Subcutaneous abdominal adipose tissue (tissue), 5 donors: Measurements from ENCODE around the gene TNIK.

ENCODE experiments used
- H3K27ac ChIP-seq: one replicate; pipeline ENCODE4 v1.7.0; 2013; ENCODE audit warnings: low read depth, mild to moderate bottlenecking, inconsistent platforms, low read length, moderate library complexity
- H3K27me3 ChIP-seq, 5 donors: one replicate each; pipeline ENCODE4 v1.7.0; 2013; ENCODE audit warnings: low read length in 5 of 5, inconsistent platforms in 1 of 5; ENCODE audit not compliant: control insufficient read depth in 5 of 5, insufficient read depth in 4 of 5
- H3K36me3 ChIP-seq, 5 donors: one replicate each; pipeline ENCODE4 v1.7.0; 2013; ENCODE audit warnings: low read length in 5 of 5; ENCODE audit not compliant: control insufficient read depth in 5 of 5, insufficient read depth in 5 of 5
- H3K4me1 ChIP-seq, 5 donors: one replicate each; pipeline ENCODE4 v1.7.0; 2013; ENCODE audit warnings: low read length in 5 of 5, mild to moderate bottlenecking in 3 of 5, moderate library complexity in 1 of 5; ENCODE audit not compliant: control insufficient read depth in 5 of 5, insufficient read depth in 5 of 5
- H3K4me3 ChIP-seq, 5 donors: one replicate each; pipeline ENCODE4 v1.7.0; 2013; ENCODE audit warnings: low read length in 5 of 5, low read depth in 1 of 5
- H3K9ac ChIP-seq, 5 donors: one replicate each; pipeline ENCODE4 v1.7.0; 2013; ENCODE audit warnings: low read length in 5 of 5, mild to moderate bottlenecking in 4 of 5, moderate library complexity in 3 of 5
- H3K9me3 ChIP-seq, 5 donors: one replicate each; pipeline ENCODE4 v1.7.0; 2013; ENCODE audit warnings: low read length in 5 of 5; ENCODE audit not compliant: control insufficient read depth in 5 of 5
- donor health status: healthy.
- donor health status: healthy.
- donor health status: healthy.
- donor health status: healthy.
- donor health status: healthy.

TNIK gene

GRCh38 chr3:171459942-171460724, at the start of gene TNIK:
Gene TNIK, minus strand, starts transcription at chr3:171460405. Its CDS starts 342 bp downstream, at chr3:171460063.
- Histone ChIP-seq H3K9ac (peak within 1 kb of the TSS; percentile 8 to 65 (median 30)), H3K27me3 (peaks cover 0 to 10% (median 0%) of the 10 kb centered on the region in 5 donors)

GRCh38 chr3:171508676-171509075, 48.5 kb upstream of the TNIK start:
- Histone ChIP-seq H3K27me3 (no peaks in the 10 kb centered on the region), H3K9me3 (no peaks in the 10 kb centered on the region), H3K27ac (no peak overlapping the region), H3K36me3 (no peaks in the 10 kb centered on the region), H3K4me3 (no peak overlapping the region), H3K4me1 (no peaks in the 10 kb centered on the region), H3K9ac (no peak overlapping the region)

More at GRCh38 chr3:171459942-171460724, at the start of gene TNIK:
- Histone ChIP-seq H3K36me3 (no peaks in the 10 kb centered on the region), H3K4me1 (peaks cover 7 to 39% (median 32%) of the 10 kb centered on the region in 5 donors), H3K4me3 (peak within 1 kb of the TSS; percentile 77 to 87 (median 83)), H3K9me3 (no peaks in the 10 kb centered on the region), H3K27ac (no peak within 1 kb of the TSS)

DNA sequence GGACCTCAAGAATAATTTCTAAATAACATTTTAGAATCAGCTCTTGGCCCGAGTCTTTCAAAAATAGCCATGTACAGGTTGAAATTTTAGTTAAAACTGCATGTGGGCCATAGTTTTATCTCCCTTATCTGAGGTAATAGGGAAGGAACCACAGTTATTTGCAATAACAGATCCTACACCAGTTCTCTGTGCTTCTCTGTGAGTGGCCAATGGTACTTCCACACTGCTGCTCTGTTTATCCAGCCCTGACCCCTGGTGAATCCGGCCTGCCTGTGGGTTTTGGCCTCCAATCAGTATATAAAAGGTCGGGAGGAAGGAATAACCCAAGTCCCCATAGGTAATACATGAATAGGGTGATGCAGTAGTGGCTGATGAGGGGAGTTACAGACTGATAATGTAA, 48.0 kb upstream of the TNIK start:
- H3K9me3 ChIP-seq: no peaks in the 10 kb centered on the region
- H3K9ac ChIP-seq: no peak overlapping the region
- no peaks in the 10 kb centered on the region for H3K36me3 ChIP-seq
- no peaks in the 10 kb centered on the region for H3K27me3 ChIP-seq
- no peak overlapping the region for H3K4me3 ChIP-seq
- H3K4me1 ChIP-seq: no peaks in the 10 kb centered on the region
- H3K27ac ChIP-seq: no peak overlapping the region

DNA sequence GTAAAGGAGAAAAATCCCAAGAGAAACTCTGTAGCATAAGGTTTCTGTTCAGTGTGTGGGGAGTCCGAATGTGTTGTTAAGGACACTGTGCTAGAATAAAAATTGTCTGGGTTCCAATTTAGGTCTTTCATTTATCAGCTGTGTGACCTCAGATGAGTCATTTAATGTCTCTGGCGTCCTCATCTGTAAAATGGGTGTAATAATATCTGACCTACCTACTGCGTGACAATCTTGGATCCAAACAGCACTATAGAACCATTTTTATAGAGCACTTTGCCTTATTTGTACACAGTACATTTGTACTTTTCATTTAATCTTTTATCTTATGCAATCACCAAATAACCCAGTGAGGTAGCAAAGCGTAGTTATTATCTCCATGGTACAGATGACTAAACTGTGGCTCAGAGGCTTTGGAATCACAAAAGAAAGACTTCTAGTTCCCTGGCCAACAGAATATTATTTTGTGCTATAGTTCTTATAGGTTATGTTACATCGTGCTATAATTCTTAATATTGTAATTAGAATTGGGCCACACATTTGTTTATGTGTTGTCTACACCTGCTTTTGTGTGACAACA, 46.6 kb upstream of the TNIK start:
- no peaks in the 10 kb centered on the region for H3K9me3 ChIP-seq

GRCh38 chr3:171505822-171506333, 45.7 kb upstream of the TNIK start:
- H3K27ac ChIP-seq: no peak overlapping the region
- H3K36me3 ChIP-seq: no peaks in the 10 kb centered on the region
- H3K9ac ChIP-seq: no peak overlapping the region
- no peak overlapping the region for H3K4me3 ChIP-seq
- no peaks in the 10 kb centered on the region for H3K9me3 ChIP-seq
- no peaks in the 10 kb centered on the region for H3K4me1 ChIP-seq
- H3K27me3 ChIP-seq: no peaks in the 10 kb centered on the region

More for the DNA sequence above, 46.6 kb upstream of the TNIK start:
- Histone ChIP-seq H3K27me3 (no peaks in the 10 kb centered on the region), H3K27ac (no peak overlapping the region), H3K9ac (no peak overlapping the region), H3K36me3 (no peaks in the 10 kb centered on the region), H3K4me3 (no peak overlapping the region), H3K4me1 (no peaks in the 10 kb centered on the region)

DNA sequence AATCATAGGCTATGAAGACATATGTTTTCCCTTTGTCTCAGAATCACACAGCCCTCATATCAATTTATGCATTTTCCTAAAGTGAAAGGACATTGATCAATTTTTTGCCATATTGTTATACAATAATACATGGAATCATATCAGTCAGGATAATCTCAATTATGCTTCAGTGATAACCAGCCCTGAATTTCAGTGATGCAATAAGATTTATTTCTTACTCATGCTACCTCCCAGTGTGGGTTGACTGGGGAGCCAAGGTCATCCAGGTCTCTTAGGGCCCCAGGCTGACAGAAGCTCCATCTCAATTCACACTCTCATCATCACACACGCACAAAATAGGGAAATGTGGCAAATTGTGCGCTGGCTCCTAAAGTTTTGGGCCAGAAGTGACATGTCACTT, 44.2 kb upstream of the TNIK start:
- Histone ChIP-seq H3K9ac (no peak overlapping the region), H3K27me3 (no peaks in the 10 kb centered on the region), H3K9me3 (no peaks in the 10 kb centered on the region), H3K4me1 (no peaks in the 10 kb centered on the region), H3K4me3 (no peak overlapping the region), H3K27ac (no peak overlapping the region), H3K36me3 (no peaks in the 10 kb centered on the region)

DNA sequence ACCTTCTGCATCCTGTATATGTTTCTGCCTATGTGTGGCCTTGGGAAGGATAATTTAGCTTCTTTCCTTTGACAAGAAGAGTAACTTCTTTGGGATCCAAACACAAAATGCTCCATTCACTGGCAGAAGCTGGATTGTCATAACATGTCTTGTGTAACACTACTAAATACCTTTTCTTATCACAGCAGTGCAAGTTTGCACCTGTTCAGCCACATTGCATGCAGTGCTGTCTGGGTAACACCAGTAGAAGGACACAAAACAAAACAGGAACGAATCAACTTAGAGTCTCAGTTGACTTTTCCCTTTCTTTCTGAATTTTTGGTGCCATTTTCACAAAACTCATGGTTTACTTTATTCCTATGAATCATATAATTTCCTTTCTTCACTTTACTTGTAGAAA, 43.6 kb upstream of the TNIK start:
- Histone ChIP-seq H3K4me3 (no peak overlapping the region), H3K36me3 (no peaks in the 10 kb centered on the region), H3K27ac (no peak overlapping the region), H3K9ac (no peak overlapping the region), H3K27me3 (no peaks in the 10 kb centered on the region), H3K9me3 (no peaks in the 10 kb centered on the region), H3K4me1 (no peaks in the 10 kb centered on the region)

DNA sequence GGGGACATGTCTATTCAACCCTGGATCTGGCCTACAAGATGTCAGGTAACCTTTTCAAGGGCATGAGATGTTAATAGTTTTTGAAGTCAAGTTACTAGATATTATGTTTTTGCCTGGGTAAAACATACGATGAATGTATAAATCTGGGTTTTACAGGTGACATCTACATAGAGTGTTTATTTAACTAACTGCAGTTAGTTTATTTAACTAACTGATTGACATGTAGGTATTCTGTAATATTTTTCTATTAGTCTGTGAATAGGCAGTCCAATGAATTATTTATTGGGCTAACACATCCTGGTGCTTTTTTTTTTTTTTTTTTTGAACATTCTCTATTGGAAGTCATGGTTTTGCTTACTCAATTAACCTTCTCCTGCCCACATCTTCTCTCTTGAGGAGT, 38.7 kb upstream of the TNIK start:
- no peak overlapping the region for H3K27ac ChIP-seq
- no peaks in the 10 kb centered on the region for H3K9me3 ChIP-seq
- H3K4me3 ChIP-seq: no peak overlapping the region
- H3K27me3 ChIP-seq: no peaks in the 10 kb centered on the region
- H3K36me3 ChIP-seq: no peaks in the 10 kb centered on the region
- H3K9ac ChIP-seq: no peak overlapping the region
- H3K4me1 ChIP-seq: no peaks in the 10 kb centered on the region

DNA sequence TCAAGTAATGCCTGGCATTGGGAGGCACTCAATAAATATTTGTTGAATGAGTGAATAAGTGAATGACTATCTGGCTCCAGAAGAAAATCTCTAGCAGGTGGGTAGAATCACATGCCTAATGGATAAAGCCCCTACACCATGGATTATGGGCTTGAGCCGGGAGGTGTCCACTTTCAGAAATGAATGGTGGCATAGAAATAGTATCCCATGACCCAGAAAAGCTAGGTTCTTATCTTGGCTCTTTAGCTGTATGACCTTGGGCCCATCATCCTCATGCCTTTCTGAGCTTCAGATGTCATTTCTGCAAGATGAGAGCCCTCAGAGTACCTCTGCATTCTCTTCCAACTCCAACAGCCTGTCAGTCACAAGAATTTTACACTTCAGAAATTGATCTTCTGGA, 37.3 kb upstream of the TNIK start:
- H3K27me3 ChIP-seq: no peaks in the 10 kb centered on the region
- H3K27ac ChIP-seq: no peak overlapping the region
- H3K4me3 ChIP-seq: no peak overlapping the region
- no peaks in the 10 kb centered on the region for H3K4me1 ChIP-seq
- no peaks in the 10 kb centered on the region for H3K9me3 ChIP-seq
- no peaks in the 10 kb centered on the region for H3K36me3 ChIP-seq
- no peak overlapping the region for H3K9ac ChIP-seq

GRCh38 chr3:171495413-171495812, 35.2 kb upstream of the TNIK start:
- Histone ChIP-seq H3K36me3 (no peaks in the 10 kb centered on the region), H3K9me3 (no peaks in the 10 kb centered on the region), H3K4me3 (no peak overlapping the region), H3K27ac (no peak overlapping the region), H3K4me1 (no peaks in the 10 kb centered on the region), H3K27me3 (no peaks in the 10 kb centered on the region), H3K9ac (no peak overlapping the region)
